ENCODE data around the gene EFHC2. TPM values are rescaled to one million over a fixed set of nuclear protein-coding genes. Genes with fewer than 3 reads are reported as not detected.

The EFHC2 gene
- total and polyA plus RNA-seq, 2 donors: 2.0 to 6.1 TPM

DNA sequence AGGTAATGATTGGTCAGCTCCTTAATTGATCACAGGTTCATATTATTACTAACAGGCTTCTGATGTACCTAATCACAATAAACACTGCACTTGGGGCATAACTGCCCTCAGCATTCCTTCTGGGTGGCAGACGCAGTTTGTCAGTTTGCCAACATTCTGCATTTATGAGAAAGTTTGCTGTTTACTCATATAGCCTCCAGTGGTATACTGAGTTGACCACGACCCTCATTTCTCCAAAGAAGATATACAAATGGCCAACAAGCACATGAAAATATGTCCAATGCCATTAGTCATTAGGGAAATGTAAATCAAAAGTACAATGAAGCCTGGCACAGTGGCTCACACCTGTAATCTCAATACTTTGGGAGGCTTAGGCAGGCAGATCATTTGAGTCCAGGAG lies 26.3 kb downstream of the EFHC2 start:
- no peak overlapping the region for H3K4me3 ChIP-seq (ENCODE audit: low read depth, low read length)
- no peaks in the 10 kb centered on the region for H3K36me3 ChIP-seq (ENCODE audit: insufficient read depth)
- WGBS: 77% methylated on average over 2 of the region's 2 CpGs
- no peaks in the 10 kb centered on the region for H3K4me1 ChIP-seq (ENCODE audit: insufficient read depth)
- DNase-seq (ENCODE audit: extremely low spot score): no peak
- no peak overlapping the region for H3K27ac ChIP-seq (ENCODE audit: low read depth)

DNA sequence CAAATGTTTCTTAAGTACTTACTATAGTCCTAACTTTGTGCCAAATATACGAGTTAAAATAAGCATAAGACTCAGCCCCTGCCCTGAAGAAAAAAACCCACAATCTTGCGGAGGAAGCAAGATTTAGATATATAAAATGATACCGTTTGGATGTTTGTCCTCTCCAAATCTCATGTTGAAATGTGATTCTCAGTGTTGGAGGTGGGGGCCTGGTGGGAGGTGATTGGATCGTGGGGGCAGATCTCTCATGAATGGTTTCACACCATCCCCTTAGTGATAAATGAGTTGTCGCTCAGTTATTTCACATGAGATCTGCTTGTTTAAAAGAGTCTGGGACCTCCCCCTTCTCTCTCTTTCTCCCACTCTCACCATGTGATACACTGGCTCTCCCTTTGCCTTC lies 28.7 kb downstream of the EFHC2 start:
- 71% methylated on average over 5 of the region's 5 CpGs for whole genome bisulfite sequencing
- Histone ChIP-seq H3K27ac (ENCODE audit: low read depth) (no peak overlapping the region), H3K36me3 (ENCODE audit: insufficient read depth) (no peaks in the 10 kb centered on the region), H3K4me3 (ENCODE audit: low read depth, low read length) (no peak overlapping the region), H3K4me1 (ENCODE audit: insufficient read depth) (no peaks in the 10 kb centered on the region)
- DNase-seq (ENCODE audit: extremely low spot score): no peak

DNA sequence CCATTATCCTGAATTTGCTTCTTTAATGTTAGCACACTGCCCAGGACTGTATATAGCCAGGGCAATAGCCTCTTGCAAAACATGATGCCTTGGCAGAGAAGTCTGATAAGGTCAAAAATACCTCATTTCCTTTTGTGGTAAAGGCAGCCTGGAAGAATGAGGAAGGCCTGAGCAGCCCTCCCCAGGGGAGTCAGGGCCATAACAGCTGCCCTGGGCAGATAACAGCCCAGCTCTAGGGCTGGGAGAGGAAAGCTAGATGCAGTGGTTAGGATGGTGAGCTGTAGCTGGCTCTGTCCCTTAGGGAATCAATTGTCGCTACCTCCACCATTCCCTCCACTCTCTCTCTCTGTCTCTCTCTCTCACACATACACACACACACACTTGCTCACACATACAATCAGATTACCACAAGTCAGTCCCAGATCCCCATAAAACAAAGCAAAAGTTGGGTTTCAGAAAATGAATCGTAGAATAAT lies 29.2 kb downstream of the EFHC2 start:
- H3K4me1 ChIP-seq (ENCODE audit: insufficient read depth): no peaks in the 10 kb centered on the region
- H3K36me3 ChIP-seq (ENCODE audit: insufficient read depth): no peaks in the 10 kb centered on the region
- H3K27ac ChIP-seq (ENCODE audit: low read depth): no peak overlapping the region
- H3K4me3 ChIP-seq (ENCODE audit: low read depth, low read length): no peak overlapping the region
- no peak for DNase-seq (ENCODE audit: extremely low spot score)
- 73% methylated on average over 2 of the region's 2 CpGs for WGBS

DNA sequence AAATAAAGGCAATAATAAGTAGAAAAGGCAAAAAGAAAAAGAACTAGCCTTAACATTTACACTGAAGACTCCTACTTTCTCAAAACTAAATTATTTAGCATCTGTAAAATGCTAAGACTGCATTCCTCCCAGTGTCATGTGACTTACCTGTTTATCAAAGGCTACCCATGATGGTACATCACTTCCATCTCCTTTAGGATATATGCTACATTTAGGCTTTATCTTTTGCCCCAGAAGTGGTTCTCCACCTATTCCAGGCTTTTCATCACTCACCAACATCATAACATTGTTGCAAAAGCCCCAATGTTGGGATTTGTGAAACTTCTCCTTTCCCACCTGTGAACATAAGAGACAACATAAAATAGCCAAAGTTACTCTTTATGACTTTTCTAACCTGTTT lies 31.1 kb downstream of the EFHC2 start:
- no peaks in the 10 kb centered on the region for H3K36me3 ChIP-seq (ENCODE audit: insufficient read depth)
- H3K4me3 ChIP-seq (ENCODE audit: low read depth, low read length): no peak overlapping the region
- H3K4me1 ChIP-seq (ENCODE audit: insufficient read depth): no peaks in the 10 kb centered on the region
- no peak overlapping the region for H3K27ac ChIP-seq (ENCODE audit: low read depth)
- no peak for DNase-seq (ENCODE audit: extremely low spot score)

- Histone ChIP-seq H3K27ac (ENCODE audit: low read depth) (no peak overlapping the region), H3K4me3 (ENCODE audit: low read depth, low read length) (no peak overlapping the region), H3K4me1 (ENCODE audit: insufficient read depth) (no peaks in the 10 kb centered on the region), H3K36me3 (ENCODE audit: insufficient read depth) (no peaks in the 10 kb centered on the region)
- WGBS: 97% methylated on average over 27 of the region's 27 CpGs
- no peak for DNase-seq (ENCODE audit: extremely low spot score)
These were observed 33.2 kb downstream of the EFHC2 start for GRCh38 chrX:44310227-44310626.

- H3K36me3 ChIP-seq (ENCODE audit: insufficient read depth): no peaks in the 10 kb centered on the region
- WGBS: 72% methylated on average over 2 of the region's 2 CpGs
- no peak overlapping the region for H3K27ac ChIP-seq (ENCODE audit: low read depth)
- no peak overlapping the region for H3K4me3 ChIP-seq (ENCODE audit: low read depth, low read length)
- no peak for DNase-seq (ENCODE audit: extremely low spot score)
- H3K4me1 ChIP-seq (ENCODE audit: insufficient read depth): no peaks in the 10 kb centered on the region
These were observed 34.6 kb downstream of the EFHC2 start for GRCh38 chrX:44308869-44309268.

DNA sequence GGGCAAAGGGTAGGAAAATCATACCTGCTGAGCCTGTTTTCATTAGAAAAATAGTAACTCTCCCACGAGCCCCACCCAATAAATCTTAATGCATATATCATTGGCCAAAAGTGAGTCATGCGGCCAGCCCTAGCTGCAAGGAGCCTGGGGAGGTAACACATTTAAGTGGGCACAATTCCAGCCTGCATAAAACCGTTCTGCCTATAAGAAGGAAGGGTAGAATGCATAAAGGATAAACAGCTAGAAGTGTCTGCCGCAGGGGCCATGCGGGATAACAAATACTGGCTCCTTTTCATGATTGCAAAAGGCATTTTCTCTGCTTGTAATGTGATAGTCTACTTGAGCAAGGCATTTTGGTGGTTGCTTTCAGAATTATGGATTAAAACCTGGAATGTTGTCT lies 37.1 kb downstream of the EFHC2 start:
- H3K27ac ChIP-seq (ENCODE audit: low read depth): no peak overlapping the region
- H3K36me3 ChIP-seq (ENCODE audit: insufficient read depth): no peaks in the 10 kb centered on the region
- H3K4me3 ChIP-seq (ENCODE audit: low read depth, low read length): no peak overlapping the region
- WGBS: 63% methylated on average over 5 of the region's 5 CpGs
- no peaks in the 10 kb centered on the region for H3K4me1 ChIP-seq (ENCODE audit: insufficient read depth)
- DNase-seq (ENCODE audit: extremely low spot score): no peak

- Histone ChIP-seq H3K36me3 (ENCODE audit: insufficient read depth) (no peaks in the 10 kb centered on the region), H3K4me3 (ENCODE audit: low read depth, low read length) (no peak overlapping the region), H3K27ac (ENCODE audit: low read depth) (no peak overlapping the region), H3K4me1 (ENCODE audit: insufficient read depth) (no peaks in the 10 kb centered on the region)
- 69% methylated on average over 4 of the region's 4 CpGs for WGBS
- no peak for DNase-seq (ENCODE audit: extremely low spot score)
These were observed 37.6 kb downstream of the EFHC2 start for GRCh38 chrX:44305921-44306320.

- Histone ChIP-seq H3K4me1 (ENCODE audit: insufficient read depth) (no peaks in the 10 kb centered on the region), H3K4me3 (ENCODE audit: low read depth, low read length) (no peak overlapping the region), H3K36me3 (ENCODE audit: insufficient read depth) (no peaks in the 10 kb centered on the region), H3K27ac (ENCODE audit: low read depth) (no peak overlapping the region)
- no peak for DNase-seq (ENCODE audit: extremely low spot score)
- WGBS: 96% methylated on average over 2 of the region's 2 CpGs
These were observed 40.4 kb downstream of the EFHC2 start for GRCh38 chrX:44303119-44303518.

DNA sequence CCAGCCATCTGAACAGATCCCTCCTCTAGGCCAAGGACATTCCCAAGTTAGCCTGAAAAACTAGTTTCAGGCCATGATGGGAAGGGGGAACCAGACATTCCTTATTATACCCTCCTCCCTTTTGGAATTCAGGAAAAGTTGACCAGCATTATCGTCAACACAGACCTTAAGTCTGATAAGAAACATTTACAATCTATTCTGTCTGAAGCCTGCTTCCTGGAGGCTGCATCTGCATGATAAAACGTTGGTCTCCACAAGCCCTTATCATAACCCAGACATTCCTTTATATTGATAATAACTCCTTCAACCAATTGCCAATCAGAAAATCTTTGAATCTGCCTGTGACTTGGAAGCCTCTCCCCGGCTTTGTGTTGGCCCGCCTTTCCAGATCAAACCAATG lies 44.3 kb downstream of the EFHC2 start:
- Histone ChIP-seq H3K4me3 (ENCODE audit: low read depth, low read length) (no peak overlapping the region), H3K36me3 (ENCODE audit: insufficient read depth) (no peaks in the 10 kb centered on the region), H3K4me1 (ENCODE audit: insufficient read depth) (no peaks in the 10 kb centered on the region), H3K27ac (ENCODE audit: low read depth) (no peak overlapping the region)
- 59% methylated on average over 4 of the region's 4 CpGs for WGBS
- DNase-seq (ENCODE audit: extremely low spot score): no peak

GRCh38 chrX:44291468-44292092 lies 51.9 kb downstream of the EFHC2 start:
- DNase-seq (ENCODE audit: extremely low spot score): no peak
- Histone ChIP-seq H3K4me3 (ENCODE audit: low read depth, low read length) (no peak overlapping the region), H3K4me1 (ENCODE audit: insufficient read depth) (no peaks in the 10 kb centered on the region), H3K36me3 (ENCODE audit: insufficient read depth) (no peaks in the 10 kb centered on the region), H3K27ac (ENCODE audit: low read depth) (no peak overlapping the region)
- 89% methylated on average over 2 of the region's 2 CpGs for WGBS

DNA sequence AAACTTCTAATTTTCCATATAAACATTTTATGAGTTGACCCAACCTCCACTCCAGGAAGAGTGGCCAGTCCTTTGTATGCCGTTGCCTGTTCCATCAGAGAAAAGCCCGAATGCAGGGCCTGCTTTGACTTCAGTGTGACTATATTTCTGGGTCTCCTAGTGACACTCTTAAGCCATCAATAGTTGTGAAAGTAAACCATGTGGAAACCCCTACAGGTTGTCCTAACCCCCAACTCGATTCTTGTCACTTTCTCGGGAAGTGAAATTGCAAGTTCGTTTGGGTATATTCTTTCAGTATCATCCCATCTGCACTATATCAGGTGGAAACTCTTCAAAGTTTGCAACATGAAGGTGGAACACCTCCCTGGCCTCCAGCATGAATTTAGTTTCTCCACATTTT lies 52.8 kb downstream of the EFHC2 start:
- Histone ChIP-seq H3K27ac (ENCODE audit: low read depth) (no peak overlapping the region), H3K4me1 (ENCODE audit: insufficient read depth) (no peaks in the 10 kb centered on the region), H3K36me3 (ENCODE audit: insufficient read depth) (no peaks in the 10 kb centered on the region), H3K4me3 (ENCODE audit: low read depth, low read length) (no peak overlapping the region)
- no peak for DNase-seq (ENCODE audit: extremely low spot score)
- WGBS: 92% methylated on average over 5 of the region's 5 CpGs

GRCh38 chrX:44282753-44283152 lies 60.7 kb downstream of the EFHC2 start:
- no peak for DNase-seq (ENCODE audit: extremely low spot score)
- H3K4me3 ChIP-seq (ENCODE audit: low read depth, low read length): no peak overlapping the region
- no peaks in the 10 kb centered on the region for H3K36me3 ChIP-seq (ENCODE audit: insufficient read depth)
- no peaks in the 10 kb centered on the region for H3K4me1 ChIP-seq (ENCODE audit: insufficient read depth)
- WGBS: 94% methylated on average over 10 of the region's 10 CpGs
- no peak overlapping the region for H3K27ac ChIP-seq (ENCODE audit: low read depth)

DNA sequence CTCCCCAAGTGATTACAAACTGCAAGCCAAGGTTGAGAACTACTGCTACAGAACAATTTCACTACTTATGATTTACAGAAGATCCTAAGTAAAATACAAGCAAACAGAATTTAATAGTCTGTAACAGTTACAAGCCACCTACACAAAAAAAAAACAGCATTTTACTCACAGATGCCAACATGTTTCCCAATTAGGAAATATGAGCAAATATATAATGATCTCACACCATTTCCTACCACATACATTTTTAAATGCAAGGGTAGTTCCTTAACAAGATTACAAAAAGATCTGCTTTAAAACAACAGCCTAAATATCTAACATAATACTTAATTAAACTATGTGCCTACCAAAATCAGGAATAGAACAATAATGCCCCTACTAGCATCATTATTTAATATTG lies 63.4 kb downstream of the EFHC2 start:
- Histone ChIP-seq H3K36me3 (ENCODE audit: insufficient read depth) (no peaks in the 10 kb centered on the region), H3K4me1 (ENCODE audit: insufficient read depth) (no peaks in the 10 kb centered on the region), H3K4me3 (ENCODE audit: low read depth, low read length) (no peak overlapping the region), H3K27ac (ENCODE audit: low read depth) (no peak overlapping the region)
- no peak for DNase-seq (ENCODE audit: extremely low spot score)

- no peak for DNase-seq (ENCODE audit: extremely low spot score)
- Histone ChIP-seq H3K36me3 (ENCODE audit: insufficient read depth) (no peaks in the 10 kb centered on the region), H3K4me1 (ENCODE audit: insufficient read depth) (no peaks in the 10 kb centered on the region), H3K27ac (ENCODE audit: low read depth) (no peak overlapping the region), H3K4me3 (ENCODE audit: low read depth, low read length) (no peak overlapping the region)
These were observed 69.4 kb downstream of the EFHC2 start for GRCh38 chrX:44274096-44274495.
